Activated naive CD4-positive, alpha-beta T cell treated with Interleukin-2 at 50 U/mL for 16 hours (primary cell): ENCODE data around the gene NFIB.

Experiments used
- DNase-seq: peaks from one replicate; pipeline ENCODE4 v3.0.0-alpha.2; 2020

NFIB gene

DNA sequence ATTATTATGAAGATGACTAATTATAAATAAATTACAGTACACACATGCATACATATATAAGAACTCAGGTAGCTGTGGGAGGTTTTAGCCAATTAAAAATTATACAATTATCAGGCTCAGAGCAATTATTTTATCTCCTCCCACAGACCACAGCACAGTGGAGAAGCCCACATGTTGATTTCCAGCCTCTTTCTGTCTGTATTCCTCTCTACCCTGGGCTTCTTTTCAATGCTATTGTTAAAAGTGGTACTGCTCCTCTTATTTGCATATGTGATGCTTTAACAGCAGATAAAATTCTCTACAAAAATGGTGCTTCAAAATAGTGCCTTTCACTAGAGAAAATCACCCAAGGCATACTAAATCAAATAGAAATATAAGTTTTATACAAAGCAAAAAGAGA, 218.7 kb downstream of the NFIB start:
- no peak for DNase-seq

DNA sequence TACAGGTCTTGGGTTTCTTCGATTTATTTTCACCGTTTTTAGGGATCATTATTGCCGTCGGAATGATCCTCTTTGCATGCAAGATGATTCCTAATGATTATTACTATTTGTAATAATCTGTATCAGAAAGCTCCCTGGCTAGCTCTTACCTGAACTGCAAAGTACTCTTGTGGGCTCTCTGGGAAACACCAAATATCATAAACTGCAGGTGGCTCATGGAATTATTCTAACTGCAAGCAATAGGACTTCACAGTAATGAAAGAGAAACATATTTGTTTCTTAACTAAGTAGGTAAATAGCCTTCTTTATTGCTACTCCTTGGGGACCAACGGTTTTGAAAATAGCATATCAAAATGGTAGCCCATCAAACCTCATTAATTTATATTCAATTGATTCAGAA, 219.4 kb downstream of the NFIB start:
- DNase-seq = no peak

DNA sequence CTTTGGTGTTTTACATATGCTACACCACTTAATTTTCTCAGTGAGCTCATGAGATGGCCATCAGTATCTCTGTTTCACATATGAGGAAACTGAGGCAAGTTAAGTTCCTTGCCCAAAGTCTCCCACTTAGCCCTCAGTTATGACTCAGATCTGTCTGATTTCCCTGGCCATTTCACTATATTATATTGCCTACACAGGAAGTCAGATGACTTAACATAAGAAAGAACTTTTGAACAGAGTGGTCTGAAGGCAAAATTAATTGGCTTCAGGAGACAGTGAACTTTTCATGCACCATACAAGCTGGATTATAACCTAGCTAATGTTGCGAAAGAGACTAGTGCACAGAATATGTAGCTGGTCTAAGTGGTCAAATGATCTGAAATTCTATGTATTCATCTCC, 221.6 kb downstream of the NFIB start:
- no peak for DNase-seq

DNA sequence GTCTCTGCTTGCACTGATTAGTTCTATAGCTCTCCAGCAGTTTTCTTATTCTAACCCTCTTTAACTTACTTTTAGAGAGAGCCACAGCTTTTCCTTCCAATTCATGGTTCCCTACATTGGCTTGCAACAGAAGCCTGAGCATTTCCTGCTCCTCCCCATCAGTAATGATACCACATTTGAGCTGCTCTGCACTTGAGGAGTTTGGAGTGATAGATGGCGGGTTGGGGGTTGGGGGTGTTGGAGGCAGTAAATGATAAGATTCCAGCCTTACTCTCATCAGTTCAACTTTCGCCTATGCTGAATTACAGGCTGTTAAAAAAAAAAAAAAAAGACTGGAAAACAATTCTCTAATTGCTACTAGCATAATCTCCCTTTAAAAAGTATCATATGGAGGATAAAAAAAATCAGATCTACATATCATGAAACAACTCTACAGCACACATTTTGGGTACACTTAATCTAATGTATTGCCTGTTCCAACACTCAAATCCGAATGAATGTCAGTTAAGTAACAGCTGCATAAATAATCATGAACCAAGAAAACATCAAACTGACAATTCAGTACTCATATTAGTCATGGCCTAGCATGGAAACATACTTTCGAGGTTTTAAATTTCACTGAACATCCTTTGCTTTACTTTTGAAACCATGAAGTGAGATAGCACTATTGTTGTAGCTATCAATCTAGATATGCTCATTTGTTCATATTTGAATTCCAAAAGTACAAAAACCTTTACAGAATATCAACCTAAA, 224.7 kb downstream of the NFIB start:
- no peak for DNase-seq

DNA sequence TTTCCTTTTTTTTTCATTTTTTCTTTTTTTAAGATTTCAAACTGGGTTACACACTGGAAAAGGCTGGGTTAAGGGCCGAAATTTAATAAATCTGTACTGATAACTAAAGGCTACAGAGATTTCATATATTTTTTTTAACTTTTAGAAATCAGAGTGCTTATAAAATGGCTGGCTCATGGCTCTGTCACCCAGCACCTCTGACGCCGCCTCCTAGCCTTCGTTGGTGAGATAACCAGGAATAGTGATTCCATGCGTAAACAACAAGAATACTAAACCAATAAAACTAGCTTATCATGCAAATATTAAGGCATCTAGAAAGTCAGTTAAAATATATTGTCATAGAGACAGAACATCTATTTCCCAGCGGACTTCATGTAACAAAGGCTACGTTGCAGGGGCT, 226.4 kb downstream of the NFIB start:
- DNase-seq = no peak

DNA sequence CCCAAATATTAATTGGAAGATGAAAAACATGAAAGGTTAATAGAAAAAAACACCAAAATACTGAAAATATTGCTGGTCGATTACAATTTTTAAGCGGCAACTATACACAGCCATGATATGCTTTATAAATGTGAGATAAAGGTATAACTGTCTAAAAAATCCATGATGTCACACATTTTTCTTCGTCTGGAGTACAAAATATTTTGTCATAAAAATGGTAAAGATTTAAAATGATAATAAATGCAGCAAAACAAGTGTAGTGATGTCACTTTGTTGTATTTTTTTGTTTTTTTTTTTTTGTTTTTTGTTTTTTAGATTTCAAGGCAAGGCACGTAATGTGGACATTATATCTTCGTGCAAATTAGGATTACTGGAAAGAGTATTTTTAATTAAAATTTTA, 227.4 kb downstream of the NFIB start:
- no peak for DNase-seq

DNA sequence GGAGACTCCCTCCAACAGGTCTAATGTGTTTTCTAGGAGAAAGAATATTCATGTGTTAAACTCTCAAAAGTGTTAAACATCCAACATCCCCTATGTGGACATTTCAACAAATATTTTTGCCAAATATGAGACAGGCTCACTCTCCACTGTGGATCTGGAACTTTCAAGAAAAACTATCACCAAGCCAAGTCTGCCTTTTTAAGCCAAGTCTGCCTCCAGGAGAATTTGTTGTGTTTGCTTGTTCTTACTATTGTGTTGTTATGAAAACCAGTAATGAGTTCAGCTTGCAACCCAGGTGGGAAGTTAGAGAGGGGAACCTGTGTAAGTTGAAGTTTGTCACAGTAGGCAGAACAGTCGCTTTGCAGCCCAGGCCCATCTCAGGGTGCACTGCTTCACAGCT, 228.1 kb downstream of the NFIB start:
- DNase-seq = no peak

DNA sequence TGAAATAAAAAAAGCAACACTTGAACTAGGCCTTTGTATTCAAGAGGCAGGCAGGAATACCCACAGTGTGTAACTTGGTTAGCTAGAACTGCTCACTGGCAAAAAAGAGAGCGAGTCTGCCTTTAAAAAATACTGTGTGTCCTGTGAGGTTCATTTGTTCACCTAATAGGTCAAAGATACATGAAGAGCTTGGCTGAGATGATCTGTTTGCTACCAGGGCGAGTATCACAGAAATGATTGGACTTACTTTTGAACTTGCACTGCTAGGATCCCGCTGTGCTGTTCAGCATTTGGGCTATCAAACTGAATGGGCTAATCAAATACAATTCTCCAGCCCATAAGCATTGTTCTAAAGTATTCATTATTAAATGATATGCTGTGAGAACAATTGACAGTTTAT, 229.1 kb downstream of the NFIB start:
- no peak for DNase-seq

DNA sequence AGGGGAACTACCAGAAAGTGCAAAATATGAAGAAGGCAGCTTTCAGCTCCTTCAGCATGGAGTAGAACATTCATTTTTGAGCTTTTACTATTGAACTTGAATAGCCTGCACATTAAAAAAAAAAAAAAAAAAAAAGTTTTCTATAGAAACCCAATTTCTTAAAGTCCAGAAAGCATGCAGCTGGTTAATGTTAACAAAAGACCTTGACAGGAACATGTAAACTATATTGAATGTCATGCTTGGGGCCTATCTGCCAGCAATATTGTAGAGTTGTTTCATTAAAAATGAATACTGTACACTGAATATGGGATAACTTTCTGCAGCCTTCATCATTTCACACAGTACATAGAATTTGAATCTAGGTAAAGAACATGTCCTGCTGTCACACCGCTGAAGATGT, 230.6 kb downstream of the NFIB start:
- no peak for DNase-seq

DNA sequence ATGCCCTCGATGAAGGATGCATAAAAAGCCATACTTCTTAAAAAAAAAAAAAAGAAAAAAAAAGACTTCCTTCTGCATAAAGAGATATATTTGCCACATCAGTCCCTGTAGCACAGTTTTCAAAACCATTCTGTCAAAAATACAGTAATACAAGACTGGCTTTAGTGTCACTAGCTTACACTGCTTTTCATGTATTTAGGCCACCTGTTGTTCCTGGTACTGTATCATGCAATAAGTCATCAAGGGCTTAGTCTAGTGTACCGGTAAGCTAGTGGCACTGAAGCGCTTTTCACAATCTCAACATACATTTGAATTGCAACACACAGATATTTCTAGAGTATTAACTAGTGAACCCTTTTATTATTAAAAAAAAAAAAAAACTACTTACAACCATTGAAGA, 231.2 kb downstream of the NFIB start:
- no peak for DNase-seq

DNA sequence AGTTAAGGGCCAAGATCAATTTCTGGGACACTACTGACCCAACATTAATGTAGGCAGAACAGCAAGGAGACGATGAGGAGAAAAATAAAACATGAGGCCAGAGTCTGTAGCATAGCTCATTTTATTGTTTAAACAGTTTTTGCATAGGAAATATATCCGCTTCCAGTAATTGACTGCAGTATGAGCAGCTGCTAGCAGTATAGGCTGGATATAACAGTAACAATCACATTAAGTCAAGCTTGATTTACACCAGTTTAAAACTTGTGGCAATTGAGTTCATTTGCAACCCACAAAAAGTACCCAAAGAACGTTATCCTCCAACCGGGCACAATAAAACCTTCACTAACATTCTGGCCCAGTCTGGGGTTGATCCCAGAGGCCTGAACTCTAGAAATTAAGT, 232.2 kb downstream of the NFIB start:
- DNase-seq = no peak

DNA sequence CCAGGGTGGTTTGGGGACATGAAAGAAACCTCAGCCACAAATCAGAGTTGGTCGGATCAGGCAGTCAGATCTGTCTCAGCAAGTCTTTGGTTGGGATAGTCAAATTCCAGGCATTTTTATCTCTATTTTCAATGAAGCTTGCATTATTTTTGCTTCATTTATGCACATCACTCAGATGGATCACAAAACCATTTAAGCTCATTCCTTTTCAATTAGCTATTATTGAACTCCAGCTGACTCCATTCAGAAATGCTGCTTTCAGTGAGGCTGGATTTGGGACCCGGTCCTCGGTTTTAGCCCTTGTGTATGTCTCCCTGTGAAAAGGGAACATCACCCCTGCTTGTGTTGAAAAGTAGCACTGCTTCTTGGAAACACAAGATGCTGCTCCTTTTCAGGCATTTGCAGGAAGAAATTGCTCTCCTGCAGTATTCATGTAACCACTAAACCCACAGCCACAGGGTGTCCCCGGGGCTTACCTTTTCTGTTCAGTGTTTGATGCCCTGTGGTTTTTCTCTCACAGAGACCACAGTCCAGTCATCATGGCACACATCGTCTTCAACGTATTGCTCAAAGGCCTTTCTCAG, 232.9 kb downstream of the NFIB start:
- DNase-seq = no peak

DNA sequence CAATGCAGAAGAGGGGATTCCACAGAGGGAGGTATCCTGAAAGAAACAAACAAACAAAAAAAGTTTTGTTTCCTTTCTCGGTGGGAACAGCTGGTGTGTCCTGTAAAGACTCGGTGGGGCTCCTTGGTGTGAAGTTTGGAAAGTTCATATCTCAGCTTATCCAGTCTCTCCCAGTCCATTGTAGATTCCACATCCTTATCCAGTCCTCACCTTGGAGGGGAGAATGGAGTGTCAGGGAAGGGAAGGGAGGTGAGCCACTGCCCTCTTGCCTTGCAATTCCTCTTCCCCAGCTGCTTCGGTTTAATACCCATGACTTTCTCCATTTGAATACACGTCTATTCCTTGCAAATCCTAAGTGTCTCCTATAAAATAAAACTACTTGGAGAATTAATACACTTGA, 234.5 kb downstream of the NFIB start:
- DNase-seq = no peak

DNA sequence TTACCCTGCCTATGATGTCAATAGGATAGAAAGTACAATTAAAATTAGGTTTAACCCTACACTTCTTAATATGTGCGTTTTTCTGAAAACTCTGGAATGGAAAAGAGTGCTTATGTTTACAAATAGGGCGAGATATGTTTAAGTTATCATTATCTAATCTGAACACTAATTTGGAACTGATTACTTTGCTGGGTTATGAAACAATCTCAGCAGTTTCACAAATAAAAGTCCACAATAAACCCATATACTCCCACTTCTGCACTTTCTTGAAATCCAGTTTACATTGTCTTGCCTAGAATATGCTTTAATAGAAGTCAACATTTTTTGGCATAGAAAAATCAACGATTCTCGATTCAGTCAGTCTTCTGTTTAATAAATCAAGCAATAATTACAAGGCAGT, 236.3 kb downstream of the NFIB start:
- DNase-seq = no peak

DNA sequence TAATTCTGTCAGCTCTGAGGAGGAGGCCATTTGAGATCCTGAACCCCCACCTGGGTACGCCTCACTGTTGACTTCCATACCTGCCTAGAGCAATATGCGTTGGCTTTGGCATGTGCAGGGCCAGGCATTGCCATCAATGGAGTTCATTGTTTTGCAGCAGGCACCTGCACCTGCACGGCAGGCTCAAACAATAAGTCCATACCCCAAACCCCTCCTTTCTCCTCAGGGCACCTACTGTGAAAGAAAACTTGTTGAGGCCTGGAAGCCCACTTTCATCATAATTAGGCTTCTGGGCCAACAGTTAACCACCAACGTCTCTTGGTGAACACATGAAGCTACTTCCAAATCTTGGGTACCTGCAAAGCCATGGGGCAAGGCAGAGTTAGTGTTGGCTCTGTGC, 238.7 kb downstream of the NFIB start:
- DNase-seq = no peak

DNA sequence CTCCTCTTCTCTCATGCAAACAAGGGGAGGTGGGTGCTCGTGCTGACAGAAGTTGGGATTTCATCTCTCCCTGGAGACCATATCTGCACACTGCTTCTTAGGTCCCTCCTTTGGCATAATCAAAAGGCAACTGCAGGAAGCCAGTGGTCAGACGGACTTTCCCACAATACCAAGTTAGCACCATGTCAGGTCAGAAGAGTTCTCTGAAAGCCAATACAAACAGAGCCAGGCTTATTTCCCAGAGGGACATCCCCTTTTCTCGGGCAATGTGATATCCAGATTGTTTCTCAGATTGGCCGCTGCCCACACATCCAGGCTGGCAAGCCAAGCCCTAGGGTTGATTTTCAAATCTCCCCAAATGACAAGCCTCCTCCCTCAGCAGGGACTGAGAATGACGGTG, 241.1 kb downstream of the NFIB start:
- DNase-seq = no peak

DNA sequence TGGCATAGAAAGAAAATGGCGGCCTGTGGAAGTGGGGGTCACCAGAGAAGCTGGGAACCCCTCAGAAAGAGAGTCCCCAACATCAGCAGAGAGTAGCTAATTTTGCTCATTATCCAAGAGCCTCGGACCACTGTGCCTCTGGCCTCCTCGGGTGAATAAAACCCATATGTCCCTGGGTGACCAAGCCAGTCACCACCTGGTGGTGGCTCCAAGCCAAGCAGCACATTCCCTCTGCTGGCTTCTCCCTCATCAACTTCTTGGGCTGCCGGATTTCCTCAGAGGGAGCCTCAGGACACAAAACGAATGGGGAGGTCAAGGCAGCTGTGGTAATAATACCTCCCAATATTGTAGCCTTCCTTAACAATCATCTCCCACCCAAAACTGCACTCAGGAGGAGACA, 242.5 kb downstream of the NFIB start:
- no peak for DNase-seq

DNA sequence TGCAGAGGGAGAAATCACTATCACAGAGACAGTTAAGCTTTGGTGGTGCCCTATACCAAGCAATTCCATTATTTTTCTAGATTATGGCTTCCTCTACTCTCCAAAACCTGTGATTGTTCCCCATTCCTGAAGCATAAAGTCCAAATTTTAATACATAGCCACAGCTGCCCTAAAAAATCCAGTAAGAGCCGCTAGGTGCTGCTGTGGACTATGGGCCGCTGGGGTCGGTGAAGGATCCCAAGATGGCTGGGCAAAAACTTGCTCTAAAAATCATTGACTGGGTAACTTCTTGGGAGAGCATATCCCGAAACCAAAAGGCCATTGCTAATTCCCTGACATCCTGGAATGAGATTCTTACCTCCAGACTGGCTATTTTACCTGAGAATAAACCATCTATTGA, 245.3 kb downstream of the NFIB start:
- DNase-seq = no peak

DNA sequence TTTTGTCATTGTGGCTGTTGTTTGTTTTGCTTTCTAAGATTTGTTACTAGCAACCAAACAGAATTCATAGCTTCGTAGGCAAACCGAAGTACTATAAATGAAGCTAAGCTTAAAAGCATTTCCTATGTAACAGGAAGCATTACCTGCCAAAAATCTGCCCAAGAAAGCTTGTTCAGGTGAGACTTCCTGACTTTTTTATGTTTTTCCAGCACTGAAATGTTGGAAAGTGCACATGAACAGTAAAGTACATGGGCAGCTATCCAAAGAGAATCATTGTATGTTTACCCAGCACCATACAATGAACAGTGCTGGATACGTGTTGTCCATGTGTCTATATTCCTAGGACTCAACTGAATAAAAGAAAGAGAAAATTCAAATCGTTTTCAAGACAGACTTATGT, 247.1 kb downstream of the NFIB start:
- DNase-seq = no peak

DNA sequence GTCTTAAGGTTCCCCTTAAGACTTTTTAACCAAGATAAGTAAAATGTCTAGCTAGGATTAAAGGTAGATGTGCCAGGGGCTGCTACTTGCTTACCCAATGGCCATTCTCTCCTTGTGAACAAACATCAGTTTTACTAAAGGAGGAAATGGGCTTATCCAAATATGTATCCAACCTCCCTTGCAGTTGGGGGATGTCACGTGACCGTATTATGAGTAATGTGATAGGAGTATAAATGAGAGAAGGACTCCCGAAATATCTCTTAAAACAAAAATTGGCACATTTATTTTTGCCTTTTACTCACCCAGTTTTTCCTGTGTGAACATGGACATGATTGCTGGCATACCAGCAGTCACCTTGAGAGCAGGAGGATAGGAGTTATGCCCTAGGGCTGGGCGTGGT, 247.9 kb downstream of the NFIB start:
- no peak for DNase-seq

DNA sequence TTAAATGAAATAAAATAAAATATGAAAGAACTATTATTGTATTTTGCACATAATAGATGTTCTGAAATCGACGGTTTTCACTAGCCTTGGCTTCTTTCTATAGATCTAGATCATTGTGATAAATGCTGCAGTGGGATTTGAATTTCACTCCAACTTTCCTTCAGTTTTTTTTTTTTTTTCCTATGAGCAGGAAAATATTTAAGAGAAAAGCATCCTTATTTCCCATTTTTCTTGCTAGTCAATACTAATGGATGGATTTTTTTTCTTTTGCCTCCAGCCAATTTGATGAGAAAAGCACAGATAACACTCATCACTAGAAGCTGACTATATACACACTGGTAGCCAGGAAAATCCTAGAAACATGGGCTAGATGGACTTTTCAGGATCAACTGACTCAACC, 249.0 kb downstream of the NFIB start:
- DNase-seq = no peak

DNA sequence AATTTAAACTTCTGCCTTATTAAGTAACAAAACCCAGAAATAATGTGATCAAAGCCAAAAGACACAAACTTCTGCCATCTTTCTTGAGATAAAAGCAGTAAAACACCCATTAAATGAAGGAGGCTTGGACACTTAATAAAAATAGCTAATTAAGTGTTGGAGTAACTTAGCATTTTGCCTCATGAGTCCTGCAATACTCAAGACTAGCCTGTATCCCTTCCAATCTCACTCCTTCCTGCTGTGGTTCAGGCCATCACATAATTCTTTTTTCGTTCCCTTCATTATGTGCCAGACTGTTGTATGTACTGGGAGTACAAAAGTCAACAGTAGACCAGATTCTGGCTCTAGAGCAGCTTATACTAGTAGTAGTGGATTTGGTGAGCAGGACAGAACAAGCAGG, 250.2 kb downstream of the NFIB start:
- DNase-seq = no peak

DNA sequence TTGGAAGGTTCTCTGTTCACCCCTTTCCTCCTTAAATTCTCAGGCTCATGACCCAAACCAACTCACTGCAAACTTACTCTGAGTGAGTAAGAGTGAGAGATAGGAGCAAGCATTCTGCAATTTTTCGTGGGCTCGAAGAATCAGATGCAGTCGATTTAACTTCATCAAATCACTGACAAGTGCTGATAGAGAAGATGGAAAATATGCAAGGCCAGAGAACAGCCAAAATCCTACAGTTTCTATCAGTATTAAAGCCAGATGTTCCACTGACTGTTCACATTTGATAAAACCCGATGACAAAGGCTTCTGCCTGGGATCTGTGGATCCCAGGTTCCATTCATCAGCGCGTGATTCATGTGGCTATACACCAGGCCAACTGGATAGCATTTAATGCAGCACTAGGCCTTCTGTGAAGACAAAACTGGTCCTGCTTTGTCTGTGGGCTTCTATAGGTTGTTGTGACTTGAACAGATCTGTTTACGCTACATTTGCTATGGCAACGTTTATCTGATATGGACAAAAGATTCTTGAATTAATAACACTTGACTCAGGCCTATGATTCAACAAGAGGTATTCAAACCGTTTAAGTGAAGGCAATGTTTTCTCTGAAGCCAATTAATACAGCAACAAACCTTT, 251.2 kb downstream of the NFIB start:
- no peak for DNase-seq

DNA sequence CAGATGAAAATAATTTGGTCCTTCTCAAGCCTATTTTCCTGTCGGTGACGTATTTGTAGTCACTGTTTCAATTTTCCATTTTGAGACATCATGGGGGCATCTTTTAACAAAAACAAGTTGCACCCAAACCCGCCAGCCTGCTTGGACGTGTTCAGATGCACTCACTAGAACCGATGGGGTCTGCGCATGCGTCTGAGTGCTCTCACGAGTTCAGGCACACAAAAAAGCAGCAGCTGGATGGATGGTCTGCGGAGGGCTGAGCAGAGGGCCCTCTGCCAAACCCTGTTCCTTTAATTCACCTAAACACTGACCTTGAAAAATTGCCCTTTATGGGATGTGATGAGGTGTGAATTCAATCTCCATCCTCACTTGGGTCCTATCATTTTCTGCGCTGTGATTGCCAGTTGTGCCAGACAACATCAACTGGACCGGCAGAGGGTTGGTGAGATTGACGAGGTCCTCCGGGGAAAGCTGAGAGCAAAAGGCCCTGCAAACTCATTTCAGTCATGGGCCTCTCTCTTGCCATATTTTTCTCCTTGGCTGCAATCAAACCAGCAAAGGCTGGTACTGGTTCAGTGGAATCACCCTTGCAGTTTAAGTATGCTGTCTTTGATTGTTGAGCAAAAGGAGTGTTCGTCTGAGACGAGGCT, 251.9 kb downstream of the NFIB start:
- DNase-seq = no peak
